ENCODE data around the gene RPH3AL. TPM values are rescaled to one million over a fixed set of nuclear protein-coding genes. Genes with fewer than 3 reads are reported as not detected.
A peak's percentile ranks its signal among the peaks of the same experiment; 100 is the strongest.

Gene RPH3AL
- total RNA-seq, 1 experiment from 2014 or later, result 24.9 TPM

GRCh38 chr17:351449-351738 lies 1.2 kb downstream of the RPH3AL start:
- no peaks in the 10 kb centered on the region for H3K36me3 ChIP-seq (ENCODE audit: low read depth, low read length)
- POLR2A ChIA-PET (ENCODE audit: unreplicated experiment), result no interaction called here
- no peaks in the 10 kb centered on the region for H3K9me2 ChIP-seq (replicated peaks; ENCODE audit: low read length)
- H3K4me3 ChIP-seq (ENCODE audit: low read length), result peak overlapping the region; percentile 64
- H3K9ac ChIP-seq (ENCODE audit: low read length), result peak overlapping the region; percentile 85
- no peaks in the 10 kb centered on the region for H3K9me3 ChIP-seq (ENCODE audit: low read length)
- peak overlapping the region; percentile 70 for H3K4me2 ChIP-seq (ENCODE audit: low read length)
- TF ChIP-seq EZH2phosphoT487 (IDR thresholded peaks at IDR 0.05; ENCODE audit: borderline replicate concordance, low read length) (no peak), CTCF (conservative IDR thresholded peaks at IDR 0.05; ENCODE audit: low read depth, low read length) (no peak), EZH2 (IDR thresholded peaks at IDR 0.05; ENCODE audit: low read length, unreplicated experiment) (no peak)
- ATAC-seq, result no peak
- H3K27me3 ChIP-seq (ENCODE audit: low read length), result no peaks in the 10 kb centered on the region
- H2AFZ ChIP-seq (ENCODE audit: low read length), result no peak overlapping the region
- intact Hi-C loops (cut with micrococcal nuclease), result no loop called here
- CTCF ChIA-PET, result no interaction called here
- DNase-seq, result no peak
- H4K20me1 ChIP-seq (ENCODE audit: low read length), result no peaks in the 10 kb centered on the region
- peak overlapping the region; percentile 94 for H3K27ac ChIP-seq (ENCODE audit: low read length)
- no TSS peak for BruUV-seq (replicated peaks)
- no peaks in the 10 kb centered on the region for H3F3A ChIP-seq (ENCODE audit: low read length, unreplicated experiment)
- peaks cover 44% of the 10 kb centered on the region for H3K79me2 ChIP-seq (ENCODE audit: low read length)
- H3K4me1 ChIP-seq (ENCODE audit: insufficient read depth, low read length), result peaks cover 47% of the 10 kb centered on the region

- H2AFZ ChIP-seq (ENCODE audit: low read length), result no peak overlapping the region
- no peaks in the 10 kb centered on the region for H3K27me3 ChIP-seq (ENCODE audit: low read length)
- ATAC-seq (peak; percentile 71), DNase-seq (peak; percentile 77)
- intact Hi-C loops (cut with micrococcal nuclease), result no loop called here
- no peaks in the 10 kb centered on the region for H3K36me3 ChIP-seq (ENCODE audit: low read depth, low read length)
- H3K79me2 ChIP-seq (ENCODE audit: low read length), result peaks cover 44% of the 10 kb centered on the region
- H3K9me2 ChIP-seq (replicated peaks; ENCODE audit: low read length), result no peaks in the 10 kb centered on the region
- POLR2A ChIA-PET (ENCODE audit: unreplicated experiment), result no interaction called here
- BruUV-seq (replicated peaks), result no TSS peak
- peak overlapping the region; percentile 94 for H3K27ac ChIP-seq (ENCODE audit: low read length)
- no peaks in the 10 kb centered on the region for H3F3A ChIP-seq (ENCODE audit: low read length, unreplicated experiment)
- H3K4me2 ChIP-seq (ENCODE audit: low read length), result peak overlapping the region; percentile 70
- CTCF ChIA-PET, result interaction anchor here (0.5 kb wide), 1 partner anchor 1674 kb away, joined by 5 read pairs; the partner anchor contains the start of gene RTN4RL1
- H4K20me1 ChIP-seq (ENCODE audit: low read length), result no peaks in the 10 kb centered on the region
- TF ChIP-seq CTCF (conservative IDR thresholded peaks at IDR 0.05; ENCODE audit: low read depth, low read length) (no peak), EZH2phosphoT487 (IDR thresholded peaks at IDR 0.05; ENCODE audit: borderline replicate concordance, low read length) (no peak), EZH2 (IDR thresholded peaks at IDR 0.05; ENCODE audit: low read length, unreplicated experiment) (no peak)
- H3K9ac ChIP-seq (ENCODE audit: low read length), result peak overlapping the region; percentile 85; the same call in 1 of the 2 replicates
- H3K4me1 ChIP-seq (ENCODE audit: insufficient read depth, low read length), result peaks cover 47% of the 10 kb centered on the region
- no peaks in the 10 kb centered on the region for H3K9me3 ChIP-seq (ENCODE audit: low read length)
- peak overlapping the region; percentile 7; the same call in 1 of the 2 replicates for H3K4me3 ChIP-seq (ENCODE audit: low read length)
These were observed 1.7 kb downstream of the RPH3AL start for GRCh38 chr17:350706-351448.

- Histone ChIP-seq H4K20me1 (ENCODE audit: low read length) (no peaks in the 10 kb centered on the region), H2AFZ (ENCODE audit: low read length) (no peak overlapping the region), H3K4me1 (ENCODE audit: insufficient read depth, low read length) (peaks cover 47% of the 10 kb centered on the region), H3K4me3 (ENCODE audit: low read length) (no peak overlapping the region), H3K27ac (ENCODE audit: low read length) (no peak overlapping the region), H3K9me3 (ENCODE audit: low read length) (no peaks in the 10 kb centered on the region), H3F3A (ENCODE audit: low read length, unreplicated experiment) (no peaks in the 10 kb centered on the region), H3K9ac (ENCODE audit: low read length) (no peak overlapping the region), H3K27me3 (ENCODE audit: low read length) (no peaks in the 10 kb centered on the region), H3K4me2 (ENCODE audit: low read length) (no peak overlapping the region), H3K9me2 (replicated peaks; ENCODE audit: low read length) (no peaks in the 10 kb centered on the region), H3K79me2 (ENCODE audit: low read length) (peaks cover 44% of the 10 kb centered on the region), H3K36me3 (ENCODE audit: low read depth, low read length) (no peaks in the 10 kb centered on the region)
- DNase-seq (no peak), ATAC-seq (no peak)
- ChIA-PET CTCF (no interaction called here), POLR2A (ENCODE audit: unreplicated experiment) (no interaction called here)
- no peak for TF ChIP-seq CTCF (conservative IDR thresholded peaks at IDR 0.05; ENCODE audit: low read depth, low read length)
- TF ChIP-seq EZH2phosphoT487 (IDR thresholded peaks at IDR 0.05; ENCODE audit: borderline replicate concordance, low read length), result no peak
- TF ChIP-seq EZH2 (IDR thresholded peaks at IDR 0.05; ENCODE audit: low read length, unreplicated experiment), result no peak
- intact Hi-C loops (cut with micrococcal nuclease), result no loop called here
- no TSS peak for BruUV-seq (replicated peaks)
These were observed 2.9 kb downstream of the RPH3AL start for GRCh38 chr17:349666-350065.

All from PC-3 (cell line).